Body of pancreas (tissue), 4 donors: ENCODE results near the gene SUMO3. TPM values are rescaled to one million over a fixed set of nuclear protein-coding genes. Genes with fewer than 3 reads are reported as not detected.

Experiments
- ATAC-seq: fragments of 150-250 bp; one replicate; pipeline ENCODE4 v1.9.1; 2016
- DNase-seq, 4 donors: peaks; one replicate each; pipeline ENCODE4 v3.0.0-alpha.2; 2019
- H3K27ac ChIP-seq, 4 donors: fragments of 200-600 bp; sonication (generic); 1 replicate in 3 of 4; 2 replicates in 1 of 4; pipeline versions ENCODE4 v1.5.1 to v1.6.1; 2016 to 2019; ENCODE audit warnings: mild to moderate bottlenecking in 1 of 4, mixed read lengths in 1 of 4, moderate library complexity in 1 of 4
- H3K27me3 ChIP-seq, 2 donors: fragments of 200-600 bp; sonication (generic); one replicate each; pipeline ENCODE4 v1.6.0; 2016; ENCODE audit warnings: mild to moderate bottlenecking in 1 of 2
- H3K36me3 ChIP-seq, 2 donors: fragments of 200-600 bp; sonication (generic); replicated peaks in 1 of 2; 2 replicates each; pipeline ENCODE4 v1.5.1; 2016; ENCODE audit warnings: low read depth in 2 of 2; ENCODE audit not compliant: insufficient read depth in 1 of 2
- H3K4me1 ChIP-seq: fragments of 200-600 bp; sonication (generic); one replicate; pipeline ENCODE4 v1.6.0; 2016
- H3K4me3 ChIP-seq, 2 donors: fragments of 200-600 bp; sonication (generic); 1 replicate in 1 of 2; 2 replicates in 1 of 2; pipeline ENCODE4 v1.5.1; 2016 to 2019
- H3K9me3 ChIP-seq, 3 donors: fragments of 200-600 bp; sonication (generic); 1 replicate in 2 of 3; 2 replicates in 1 of 3; pipeline ENCODE4 v1.5.1; 2016
- CTCF ChIP-seq, 7 experiments: fragments of 450-650 bp in 4 of 7; fragments of 200-600 bp in 3 of 7; sonication (generic) in 3 of 7; IDR thresholded peaks; one replicate each; pipeline ENCODE4 v1.5.1; 2016 to 2019; ENCODE audit warnings: antibody characterized with exemption in 7 of 7
- POLR2A ChIP-seq, 3 donors: fragments of 450-650 bp; IDR thresholded peaks; one replicate each; pipeline ENCODE4 v1.6.1; 2016; ENCODE audit warnings: antibody characterized with exemption in 3 of 3, mild to moderate bottlenecking in 2 of 3
- WGBS, 2 donors: methylation state at CpG; one replicate each; pipeline ENCODE4 v1.1.5; 2017; 5-methylcytosine and 5-hydroxymethylcytosine counted together
- intact Hi-C: fragments of 100-400 bp; cut with DNase I; formaldehyde crosslinking; loops from one replicate; pipeline ENCODE4 v1.15.1; 2023
- total RNA-seq, 2 donors: library from RNA; depleted of rRNA; stranded (reverse); fragments of >200 nt; gene quantifications; one replicate each; pipeline ENCODE4 v1.1.0, GENCODE V29; 2016

The SUMO3 gene
- total RNA-seq, 2 donors from 2014 or later = 20.4 to 33.2 TPM

- no peak for TF ChIP-seq CTCF (IDR thresholded peaks at IDR 0.05)
- WGBS, 2 donors = 78 to 81% methylated on average over 11 of the region's 11 CpGs
- no peak overlapping the region for H3K4me3 ChIP-seq
- H3K36me3 ChIP-seq = no peaks in the 10 kb centered on the region
- intact Hi-C loops = no loop called here
- ATAC-seq (no peak), DNase-seq (no peak)
- H3K27me3 ChIP-seq = no peaks in the 10 kb centered on the region
- no peak overlapping the region for H3K27ac ChIP-seq
- no peaks in the 10 kb centered on the region for H3K9me3 ChIP-seq
- peaks cover 13% of the 10 kb centered on the region for H3K4me1 ChIP-seq
Measured at GRCh38 chr21:44814498-44815023, 3.3 kb downstream of the SUMO3 start.

GRCh38 chr21:44813727-44814126 is 4.1 kb downstream of the SUMO3 start:
- 86 to 88% methylated on average over 6 to 18 of the region's 18 CpGs for WGBS, 2 donors
- no peak for ATAC-seq
- Histone ChIP-seq H3K27me3 (no peaks in the 10 kb centered on the region), H3K4me1 (peaks cover 11% of the 10 kb centered on the region), H3K4me3 (no peak overlapping the region), H3K9me3 (no peaks in the 10 kb centered on the region), H3K36me3 (peaks cover 0 to 2% of the 10 kb centered on the region in 2 donors), H3K27ac (no peak overlapping the region)
- TF ChIP-seq POLR2A (IDR thresholded peaks at IDR 0.05) = no peak
- TF ChIP-seq CTCF (IDR thresholded peaks at IDR 0.05) = no peak
- DNase-seq = no peak
- intact Hi-C loops = no loop called here

- ATAC-seq = no peak
- Histone ChIP-seq H3K27ac (no peak overlapping the region), H3K36me3 (peaks cover 0 to 5% of the 10 kb centered on the region in 2 donors), H3K4me1 (peaks cover 6% of the 10 kb centered on the region), H3K9me3 (no peaks in the 10 kb centered on the region), H3K27me3 (no peaks in the 10 kb centered on the region), H3K4me3 (no peak overlapping the region)
- intact Hi-C loops = no loop called here
- DNase-seq = no peak
- TF ChIP-seq POLR2A (IDR thresholded peaks at IDR 0.05) = no peak
- no peak for TF ChIP-seq CTCF (IDR thresholded peaks at IDR 0.05)
- WGBS, 2 donors = 82 to 89% methylated on average over 8 to 10 of the region's 10 CpGs
Measured at GRCh38 chr21:44813149-44813548, 4.7 kb downstream of the SUMO3 start.

DNA sequence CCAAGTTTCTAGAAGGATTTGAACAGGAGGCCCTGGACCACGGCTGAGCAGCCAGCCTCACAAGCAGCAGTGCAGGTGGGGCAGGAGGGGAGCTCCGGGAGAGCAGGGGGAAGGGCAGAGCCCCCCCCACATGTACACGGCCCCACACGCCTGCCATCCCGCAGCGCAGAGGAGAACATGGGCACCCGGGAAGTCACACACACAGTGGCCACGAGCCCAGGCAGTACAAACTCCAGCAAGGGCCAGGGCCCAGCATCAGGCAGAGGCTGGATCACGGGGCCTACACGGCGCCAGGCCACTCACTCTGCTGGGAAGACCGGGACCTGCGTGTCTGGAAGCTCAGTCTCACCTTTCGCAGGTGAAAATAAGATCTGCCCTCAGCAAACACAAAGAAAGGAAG is 5.2 kb downstream of the SUMO3 start:
- peaks cover 0 to 5% of the 10 kb centered on the region in 2 donors for H3K36me3 ChIP-seq
- H3K4me1 ChIP-seq = peaks cover 6% of the 10 kb centered on the region
- 80 to 85% methylated on average over 10 to 14 of the region's 14 CpGs for WGBS, 2 donors
- no peak for ATAC-seq
- H3K27me3 ChIP-seq = no peaks in the 10 kb centered on the region
- H3K4me3 ChIP-seq = no peak overlapping the region
- H3K27ac ChIP-seq = no peak overlapping the region
- TF ChIP-seq CTCF (IDR thresholded peaks at IDR 0.05) = no peak
- no peak for TF ChIP-seq POLR2A (IDR thresholded peaks at IDR 0.05)
- DNase-seq = no peak
- intact Hi-C loops = no loop called here
- H3K9me3 ChIP-seq = no peaks in the 10 kb centered on the region

GRCh38 chr21:44810779-44811178 is 7.1 kb downstream of the SUMO3 start:
- Histone ChIP-seq H3K4me3 (no peak overlapping the region), H3K27me3 (no peaks in the 10 kb centered on the region), H3K9me3 (no peaks in the 10 kb centered on the region), H3K4me1 (no peaks in the 10 kb centered on the region), H3K27ac (no peak overlapping the region), H3K36me3 (peaks cover 0 to 5% of the 10 kb centered on the region in 2 donors)
- ATAC-seq = no peak
- 81 to 84% methylated on average over 5 to 6 of the region's 6 CpGs for WGBS, 2 donors
- no peak for TF ChIP-seq CTCF (IDR thresholded peaks at IDR 0.05)
- TF ChIP-seq POLR2A (IDR thresholded peaks at IDR 0.05) = no peak
- no peak for DNase-seq
- intact Hi-C loops = no loop called here
